SK-N-SH (cell line): ENCODE data around the gene CYP21A2. TPM values are rescaled to one million over a fixed set of nuclear protein-coding genes. Genes with fewer than 3 reads are reported as not detected.
"Not testable (repeated sequence)": the region's sequence is repeated elsewhere in the genome, so short reads cannot be mapped to it uniquely, and the experiment has no call there.

Experiments used
- CTCF ChIA-PET: fragments of 300-600, 350-600 bp; formaldehyde crosslinking; extraction: SDS; loops from one replicate; lab custom pipeline; 2021; lab: Yijun Ruan, JAX
- POLR2A ChIA-PET: fragments of 350-600 bp; sonication (Branson Sonifier 250); formaldehyde crosslinking; extraction: SDS; loops from one replicate; lab custom pipeline; 2020; ENCODE audit warnings: antibody characterized with exemption, inconsistent platforms; lab: Yijun Ruan, JAX
- DNase-seq: peaks from one replicate; pipeline ENCODE4 v3.0.0; 2012
- H2AFZ ChIP-seq: fragments of 200-600 bp; sonication (generic); 2 replicates; pipeline ENCODE4 v1.8.1; 2016; ENCODE audit warnings: antibody characterized with exemption, mild to moderate bottlenecking, low read depth
- H3F3A ChIP-seq: fragments of 200-600 bp; sonication (generic); replicated peaks from 2 replicates; pipeline ENCODE3; 2016; ENCODE audit warnings: antibody characterized with exemption, mild to moderate bottlenecking; ENCODE audit not compliant: insufficient read depth
- H3K27ac ChIP-seq, 2 experiments: fragments of 200-500 bp in 1 of 2; fragments of 200-600 bp in 1 of 2; sonication (Bioruptor generic) in 1 of 2; sonication (generic), shearing (Covaris generic) in 1 of 2; 2 replicates each; pipeline versions ENCODE4 v1.5.1 to v1.6.1; 2014 to 2016; ENCODE audit warnings: low read depth in 2 of 2, inconsistent platforms in 1 of 2, low read length in 1 of 2, mild to moderate bottlenecking in 1 of 2, mixed read lengths in 1 of 2
- H3K27me3 ChIP-seq: fragments of 200-600 bp; sonication (generic), shearing (Covaris generic); 2 replicates; pipeline ENCODE4 v1.6.1; 2016; ENCODE audit warnings: mixed run types; ENCODE audit not compliant: insufficient read depth
- H3K36me3 ChIP-seq, 2 experiments: fragments of 200-500 bp in 1 of 2; fragments of 200-600 bp in 1 of 2; sonication (Bioruptor generic) in 1 of 2; sonication (generic) in 1 of 2; replicated peaks in 1 of 2; 2 replicates each; pipeline versions ENCODE3 to v1.5.1; 2014 to 2016; ENCODE audit warnings: low read length in 1 of 2, mild to moderate bottlenecking in 1 of 2; ENCODE audit not compliant: insufficient read depth in 2 of 2, control insufficient read depth in 1 of 2
- H3K4me1 ChIP-seq, 2 experiments: fragments of 200-500 bp in 1 of 2; fragments of 200-600 bp in 1 of 2; sonication (Bioruptor generic) in 1 of 2; sonication (generic), shearing (Covaris generic) in 1 of 2; 2 replicates each; pipeline versions ENCODE4 v1.5.1 to v1.6.1; 2014 to 2016; ENCODE audit warnings: low read depth in 1 of 2, low read length in 1 of 2, mixed run types in 1 of 2; ENCODE audit not compliant: insufficient read depth in 2 of 2, control insufficient read depth in 1 of 2
- H3K4me2 ChIP-seq: fragments of 200-600 bp; sonication (generic), shearing (Covaris generic); 2 replicates; pipeline ENCODE4 v1.6.1; 2017; ENCODE audit warnings: mixed run types
- H3K4me3 ChIP-seq, 2 experiments: fragments of 200-500 bp in 1 of 2; fragments of 200-600 bp in 1 of 2; sonication (Bioruptor generic) in 1 of 2; sonication (generic), shearing (Covaris generic) in 1 of 2; 2 replicates each; pipeline versions ENCODE4 v1.5.1 to v1.8.1; 2014 to 2016; ENCODE audit warnings: low read depth in 2 of 2, inconsistent platforms in 1 of 2, low read length in 1 of 2, mild to moderate bottlenecking in 1 of 2, mixed read lengths in 1 of 2, moderate library complexity in 1 of 2
- H3K79me2 ChIP-seq: fragments of 200-600 bp; sonication (generic); 2 replicates; pipeline ENCODE4 v1.8.1; 2017; ENCODE audit warnings: mild to moderate bottlenecking; ENCODE audit not compliant: insufficient read depth
- H3K9ac ChIP-seq: fragments of 200-600 bp; sonication (generic); 2 replicates; pipeline ENCODE4 v1.6.1; 2017; ENCODE audit warnings: mixed run types
- H3K9me2 ChIP-seq: fragments of 200-600 bp; sonication (generic); 2 replicates; pipeline ENCODE4 v1.6.1; 2017; ENCODE audit warnings: mixed run types
- H3K9me3 ChIP-seq: fragments of 200-600 bp; sonication (generic); 2 replicates; pipeline ENCODE4 v1.6.1; 2017; ENCODE audit warnings: mixed run types, mild to moderate bottlenecking, moderate library complexity
- H4K20me1 ChIP-seq: fragments of 200-600 bp; sonication (generic); 2 replicates; pipeline ENCODE4 v1.6.1; 2017; ENCODE audit warnings: mild to moderate bottlenecking, mixed run types; ENCODE audit not compliant: insufficient read depth
- JUND ChIP-seq: IDR thresholded peaks from 2 replicates; pipeline ENCODE4 v1.4.0; 2012
- YY1 ChIP-seq: IDR thresholded peaks from 2 replicates; pipeline ENCODE4 v1.4.0; 2012; ENCODE audit warnings: low read depth, mild to moderate bottlenecking
- WGBS: methylation state at CpG from one replicate; pipeline ENCODE4 v1.1.6; 2017; ENCODE audit warnings: low lambda C conversion rate; 5-methylcytosine and 5-hydroxymethylcytosine counted together
- polyA plus RNA-seq, 3 experiments: library from polyadenylated mRNA; depleted of rRNA; stranded (reverse); fragments of >200 nt; gene quantifications; 2 replicates each; pipeline ENCODE4 v1.2.3, GENCODE V29; 2012
- TF ChIP-seq, protein P1 (sequence below): fragments of 150-350 bp; IDR thresholded peaks from 2 replicates; pipeline ENCODE4 v1.6.1; 2017; ENCODE audit warnings: antibody characterized with exemption, low read length, low read depth, borderline replicate concordance
- TF ChIP-seq, protein P2 (sequence below): fragments of 150-350 bp; IDR thresholded peaks from 2 replicates; pipeline ENCODE4 v1.6.1; 2016; ENCODE audit warnings: mild to moderate bottlenecking, low read depth, low read length

Gene CYP21A2
- polyA plus RNA-seq, 1 of the 3 experiments (the other 2 are of a cell fraction) = not detected

DNA sequence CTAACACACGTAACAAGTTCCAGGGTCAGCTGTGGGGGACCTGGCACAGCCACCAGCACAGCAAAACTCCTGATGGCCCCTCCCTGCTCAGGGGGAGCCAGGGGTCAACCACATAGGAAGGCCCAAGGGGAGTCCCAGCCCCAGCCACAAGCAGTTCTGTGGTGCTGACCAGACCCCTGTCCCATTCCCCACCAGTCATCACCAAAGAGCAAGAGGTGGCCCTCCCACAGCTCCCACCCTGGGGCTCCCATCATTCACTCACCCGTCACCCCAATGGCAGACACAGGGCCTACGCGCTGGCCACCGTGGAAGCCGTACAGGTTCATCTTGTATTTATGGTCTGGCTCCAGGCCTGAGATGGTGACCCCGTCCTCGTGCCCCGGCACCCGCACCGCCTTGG lies 11.5 kb downstream of the CYP21A2 start:
- WGBS = 83% methylated on average over 5 of the region's 11 CpGs
- POLR2A ChIA-PET, H3K36me3 ChIP-seq, H3F3A ChIP-seq, H2AFZ ChIP-seq, H3K9me2 ChIP-seq, H3K4me3 ChIP-seq, H3K4me2 ChIP-seq, DNase-seq, H3K9me3 ChIP-seq, H4K20me1 ChIP-seq, H3K9ac ChIP-seq, H3K27ac ChIP-seq, H3K79me2 ChIP-seq: not testable (repeated sequence)
- Histone ChIP-seq H3K4me1 (peaks cover 0 to 14% of the 10 kb centered on the region in 2 experiments; a peak in 2 of 4 replicates), H3K27me3 (peaks cover 20% of the 10 kb centered on the region; the same call in 1 of the 2 replicates)
- CTCF ChIA-PET = interaction anchor here (0.6 to 1.5 kb wide), 2 partner anchors 67 to 416 kb away, joined by 3 read pairs; no protein-coding TSS in a partner anchor

DNA sequence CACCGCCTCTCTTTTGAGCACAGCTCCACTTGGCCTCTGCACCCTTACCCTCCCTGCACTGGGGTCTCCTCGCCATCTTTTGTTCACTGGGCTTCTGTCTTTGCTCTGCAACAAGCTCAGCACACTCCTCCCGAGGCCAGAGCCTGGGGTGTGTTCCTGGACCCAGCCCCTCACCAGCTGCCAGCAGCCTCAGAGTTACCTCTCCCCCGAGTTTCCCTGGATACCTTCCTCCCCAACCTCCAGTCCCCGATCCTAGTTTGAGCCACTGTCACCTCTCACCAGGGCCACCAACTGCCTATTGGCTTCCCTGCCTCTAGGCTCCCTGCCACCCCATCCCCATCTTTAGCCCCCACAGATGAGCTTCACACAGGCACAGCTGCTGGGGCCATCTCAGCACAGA lies 12.3 kb downstream of the CYP21A2 start:
- Histone ChIP-seq H4K20me1 (no peaks in the 10 kb centered on the region), H3K36me3 (no peaks in the 10 kb centered on the region), H3K27me3 (peaks cover 20% of the 10 kb centered on the region; the same call in 1 of the 2 replicates), H3K4me2 (no peak overlapping the region), H3K9me2 (no peaks in the 10 kb centered on the region), H3K4me3 (no peak overlapping the region), H3K27ac (no peak overlapping the region), H3F3A (no peaks in the 10 kb centered on the region), H3K9me3 (no peaks in the 10 kb centered on the region), H3K4me1 (peaks cover 0 to 14% of the 10 kb centered on the region in 2 experiments; a peak in 2 of 4 replicates), H2AFZ (no peak overlapping the region), H3K79me2 (no peaks in the 10 kb centered on the region), H3K9ac (no peak overlapping the region)
- ChIA-PET CTCF (interaction anchor here (1.3 kb wide), 1 partner anchor 370 kb away, joined by 3 read pairs; no protein-coding TSS in a partner anchor), POLR2A (no interaction called here)
- TF ChIP-seq JUND = no peak
- TF ChIP-seq, protein P1, sequence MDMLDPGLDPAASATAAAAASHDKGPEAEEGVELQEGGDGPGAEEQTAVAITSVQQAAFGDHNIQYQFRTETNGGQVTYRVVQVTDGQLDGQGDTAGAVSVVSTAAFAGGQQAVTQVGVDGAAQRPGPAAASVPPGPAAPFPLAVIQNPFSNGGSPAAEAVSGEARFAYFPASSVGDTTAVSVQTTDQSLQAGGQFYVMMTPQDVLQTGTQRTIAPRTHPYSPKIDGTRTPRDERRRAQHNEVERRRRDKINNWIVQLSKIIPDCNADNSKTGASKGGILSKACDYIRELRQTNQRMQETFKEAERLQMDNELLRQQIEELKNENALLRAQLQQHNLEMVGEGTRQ = no peak
- TF ChIP-seq, protein P2, sequence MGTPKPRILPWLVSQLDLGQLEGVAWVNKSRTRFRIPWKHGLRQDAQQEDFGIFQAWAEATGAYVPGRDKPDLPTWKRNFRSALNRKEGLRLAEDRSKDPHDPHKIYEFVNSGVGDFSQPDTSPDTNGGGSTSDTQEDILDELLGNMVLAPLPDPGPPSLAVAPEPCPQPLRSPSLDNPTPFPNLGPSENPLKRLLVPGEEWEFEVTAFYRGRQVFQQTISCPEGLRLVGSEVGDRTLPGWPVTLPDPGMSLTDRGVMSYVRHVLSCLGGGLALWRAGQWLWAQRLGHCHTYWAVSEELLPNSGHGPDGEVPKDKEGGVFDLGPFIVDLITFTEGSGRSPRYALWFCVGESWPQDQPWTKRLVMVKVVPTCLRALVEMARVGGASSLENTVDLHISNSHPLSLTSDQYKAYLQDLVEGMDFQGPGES = no peak
- TF ChIP-seq YY1 = no peak
- 51% methylated on average over 5 of the region's 5 CpGs for WGBS
- no peak for DNase-seq

DNA sequence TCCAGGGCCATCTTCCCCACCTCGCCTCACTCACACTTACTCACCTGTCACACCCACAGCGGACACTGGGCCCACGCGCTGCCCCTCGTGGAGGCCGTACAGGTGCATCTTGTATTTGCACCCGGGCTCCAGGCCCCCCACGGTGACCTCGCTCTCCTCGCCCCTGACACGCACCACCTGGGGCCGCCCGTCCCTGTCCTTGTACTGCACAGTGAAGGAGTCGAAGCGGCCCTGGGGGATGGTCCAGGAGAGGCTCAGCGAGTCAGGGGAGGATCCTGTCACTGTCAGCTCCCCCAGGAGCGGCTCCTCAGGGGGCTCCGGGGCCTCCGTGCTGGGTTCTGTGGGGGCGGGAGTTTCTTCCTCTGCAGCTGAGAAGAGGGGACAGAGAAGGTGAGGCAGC lies 14.4 kb downstream of the CYP21A2 start:
- CTCF ChIA-PET = interaction anchor here (0.7 kb wide), 1 partner anchor 258 kb away, joined by 3 read pairs; no protein-coding TSS in a partner anchor

DNA sequence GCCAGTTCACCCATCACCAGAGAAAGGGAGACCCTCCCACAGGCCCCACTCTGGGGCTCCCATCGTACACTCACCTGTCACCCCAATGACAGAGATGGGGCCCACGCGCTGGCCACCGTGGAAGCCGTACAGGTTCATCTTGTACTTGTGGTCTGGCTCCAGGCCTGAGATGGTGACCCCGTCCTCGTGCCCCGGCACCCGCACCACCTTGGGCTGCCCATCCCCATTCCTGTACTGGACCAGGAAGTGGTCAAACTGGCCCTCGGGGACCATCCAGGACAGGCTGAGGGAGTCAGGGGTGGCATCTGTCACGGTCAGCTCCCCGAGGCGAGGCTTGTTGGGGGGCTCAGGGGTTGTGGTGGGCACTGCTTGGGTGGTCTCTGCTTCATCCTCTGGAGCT lies 15.1 kb downstream of the CYP21A2 start:
- H4K20me1 ChIP-seq, DNase-seq, POLR2A ChIA-PET, H2AFZ ChIP-seq, H3K9ac ChIP-seq, H3K9me2 ChIP-seq, H3F3A ChIP-seq, H3K9me3 ChIP-seq, H3K36me3 ChIP-seq, H3K27ac ChIP-seq, H3K4me2 ChIP-seq, H3K79me2 ChIP-seq, H3K4me3 ChIP-seq, CTCF ChIA-PET, H3K4me1 ChIP-seq: not testable (repeated sequence)
- WGBS = 64% methylated on average over 9 of the region's 13 CpGs
- H3K27me3 ChIP-seq = peaks cover 25% of the 10 kb centered on the region

More for the DNA sequence above, 14.4 kb downstream of the CYP21A2 start:
- H3K4me2 ChIP-seq, POLR2A ChIA-PET, H3K27ac ChIP-seq, H4K20me1 ChIP-seq, H3K4me3 ChIP-seq, H3K79me2 ChIP-seq, H3F3A ChIP-seq, H3K9ac ChIP-seq, H2AFZ ChIP-seq, H3K9me3 ChIP-seq, H3K36me3 ChIP-seq, H3K9me2 ChIP-seq, DNase-seq, H3K4me1 ChIP-seq: not testable (repeated sequence)
- 70% methylated on average over 10 of the region's 20 CpGs for WGBS
- peaks cover 20% of the 10 kb centered on the region; the same call in 1 of the 2 replicates for H3K27me3 ChIP-seq

DNA sequence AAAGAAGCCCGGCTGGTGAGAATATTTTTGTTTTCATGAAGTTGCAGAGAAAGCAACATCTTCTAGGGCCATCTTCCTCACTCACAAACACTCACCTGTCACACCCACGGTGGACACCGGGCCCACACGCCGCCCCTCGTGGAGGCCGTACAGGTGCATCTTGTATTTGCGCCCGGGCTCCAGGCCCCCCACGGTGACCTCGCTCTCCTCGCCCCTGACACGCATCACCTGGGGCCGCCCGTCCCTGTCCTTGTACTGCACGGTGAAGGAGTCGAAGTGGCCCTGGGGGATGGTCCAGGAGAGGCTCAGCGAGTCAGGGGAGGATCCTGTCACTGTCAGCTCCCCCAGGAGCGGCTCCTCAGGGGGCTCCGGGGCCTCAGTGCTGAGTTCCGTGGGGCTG lies 17.5 kb downstream of the CYP21A2 start:
- H3K9ac ChIP-seq, H3K4me1 ChIP-seq, H3K79me2 ChIP-seq, H3K36me3 ChIP-seq, DNase-seq, CTCF ChIA-PET, H3K4me2 ChIP-seq, H3K9me3 ChIP-seq, H3F3A ChIP-seq, H4K20me1 ChIP-seq, H3K9me2 ChIP-seq, H3K27ac ChIP-seq, POLR2A ChIA-PET, H2AFZ ChIP-seq, H3K4me3 ChIP-seq: not testable (repeated sequence)
- H3K27me3 ChIP-seq = peaks cover 38% of the 10 kb centered on the region
- 43% methylated on average over 13 of the region's 21 CpGs for WGBS
